ENCODE results near the gene PROCA1.
A peak's percentile ranks its signal among the peaks of the same experiment; 100 is the strongest.
"Not testable (repeated sequence)": the region's sequence is repeated elsewhere in the genome, so short reads cannot be mapped to it uniquely, and the experiment has no call there.

Gene PROCA1

DNA sequence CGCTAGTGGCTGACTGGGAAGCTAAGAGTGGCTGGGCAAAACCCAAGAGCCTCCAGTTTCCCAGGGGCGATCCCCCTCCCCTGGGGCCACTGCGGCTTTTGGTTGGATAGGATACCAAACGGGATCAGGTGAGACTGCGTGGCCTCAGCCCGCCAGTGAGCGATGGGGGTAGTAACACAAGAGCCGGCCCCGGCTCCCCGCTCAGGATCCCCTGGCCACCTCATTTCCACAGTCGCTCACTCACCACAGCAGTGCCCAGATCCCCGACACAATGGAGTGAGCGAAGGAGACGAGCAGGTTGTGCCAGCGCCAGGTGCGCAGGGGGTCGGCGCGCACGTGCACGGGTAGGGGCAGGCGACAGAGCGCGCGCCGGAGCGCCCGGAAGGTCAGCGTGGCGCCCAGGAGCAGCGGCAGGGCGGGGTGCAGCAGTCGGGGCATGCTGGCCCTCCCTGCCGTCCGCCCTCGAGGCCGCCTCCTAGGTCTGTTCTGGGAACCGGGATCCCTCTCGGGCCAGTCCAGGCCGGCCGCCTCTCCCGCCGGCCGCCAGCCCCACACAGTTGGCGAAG, 14.1 kb upstream of the PROCA1 start:
- DNase-seq (ENCODE audit: low spot score) = no peak

DNA sequence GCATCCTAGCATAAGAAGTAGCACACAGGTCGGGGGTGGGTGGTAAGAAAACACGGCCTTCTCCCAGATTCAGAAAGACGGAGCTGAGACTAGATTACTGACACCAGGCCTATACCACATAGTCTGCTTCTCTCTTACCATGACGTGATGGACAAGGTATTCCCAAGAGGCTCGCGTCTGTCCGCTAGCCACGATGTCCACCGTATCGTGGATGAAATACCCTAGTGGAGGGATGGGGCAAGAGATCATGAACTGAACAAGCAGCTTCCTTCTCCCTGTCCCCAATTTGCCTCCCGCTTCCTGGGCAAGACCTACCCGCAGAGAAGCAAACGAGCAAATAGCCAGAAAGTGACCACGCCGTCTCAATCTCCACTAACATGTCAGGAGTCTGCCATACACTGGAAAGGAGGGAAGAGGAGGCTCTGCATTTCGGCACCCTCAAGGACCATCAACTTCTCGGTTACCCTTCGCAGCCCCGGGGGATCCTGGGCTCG, 13.5 kb upstream of the PROCA1 start:
- no peak for DNase-seq (ENCODE audit: low spot score)

DNA sequence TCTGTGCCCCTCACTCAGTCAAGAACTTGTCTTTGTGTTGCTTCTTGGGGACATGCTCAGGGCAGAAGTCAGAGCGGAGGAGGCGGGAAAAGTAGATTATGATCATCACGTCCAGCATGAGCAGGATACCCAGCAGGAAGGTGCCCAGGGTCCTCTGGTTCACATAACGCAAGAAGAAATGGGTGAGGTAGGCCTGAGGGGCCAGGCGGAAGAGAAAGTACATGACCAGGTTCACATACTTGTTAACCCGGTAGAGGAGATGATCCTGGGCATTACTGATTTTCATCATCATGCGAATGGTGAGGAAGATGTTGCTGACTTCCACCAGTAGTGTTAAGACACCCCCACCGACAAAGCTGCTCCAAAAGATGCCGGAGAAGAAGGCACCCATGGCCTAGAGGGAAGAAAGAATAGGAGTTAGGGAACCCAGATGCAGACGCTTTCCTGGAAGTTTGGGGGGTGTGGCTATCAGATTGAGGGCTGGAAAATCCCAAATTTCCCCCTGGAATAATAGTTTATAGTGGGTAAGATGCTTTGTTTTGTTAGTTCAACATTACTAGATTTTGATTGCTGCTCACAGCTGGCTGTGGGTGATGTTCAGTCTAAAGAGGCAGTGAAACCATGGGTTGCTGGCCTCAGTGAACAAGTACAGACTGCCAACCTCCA, 12.9 kb upstream of the PROCA1 start:
- no peak for DNase-seq (ENCODE audit: low spot score)

DNA sequence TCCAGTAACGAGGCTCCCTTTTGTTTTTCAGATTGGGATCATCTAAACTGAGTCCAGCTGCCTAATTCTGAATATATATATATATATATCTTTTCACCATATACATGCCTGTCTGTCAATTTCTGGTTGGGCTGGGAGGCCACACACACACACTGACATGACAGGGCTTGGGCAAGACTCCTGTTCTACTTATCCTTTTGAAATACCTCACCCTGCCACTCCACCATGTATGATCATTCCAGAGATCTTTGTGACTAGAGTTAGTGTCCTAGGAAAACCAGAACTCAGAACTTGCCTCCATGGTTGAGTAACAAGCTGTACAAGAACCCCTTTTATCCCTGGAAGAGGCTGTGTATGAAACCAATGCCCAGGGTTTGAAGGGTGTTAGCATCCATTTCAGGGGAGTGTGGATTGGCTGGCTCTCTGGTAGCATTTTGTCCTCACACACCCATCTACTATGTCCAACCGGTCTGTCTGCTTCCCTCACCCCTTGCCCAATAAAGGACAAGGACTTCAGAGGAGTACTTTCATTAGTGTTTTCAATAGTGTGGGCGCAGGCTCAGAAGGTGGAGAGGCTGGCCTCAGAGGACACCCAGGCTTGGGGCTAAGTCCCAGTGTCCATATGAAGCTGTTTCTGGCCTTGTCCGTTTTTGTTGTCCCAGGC, 12.3 kb upstream of the PROCA1 start:
- DNase-seq (ENCODE audit: low spot score) = not testable (repeated sequence)

DNA sequence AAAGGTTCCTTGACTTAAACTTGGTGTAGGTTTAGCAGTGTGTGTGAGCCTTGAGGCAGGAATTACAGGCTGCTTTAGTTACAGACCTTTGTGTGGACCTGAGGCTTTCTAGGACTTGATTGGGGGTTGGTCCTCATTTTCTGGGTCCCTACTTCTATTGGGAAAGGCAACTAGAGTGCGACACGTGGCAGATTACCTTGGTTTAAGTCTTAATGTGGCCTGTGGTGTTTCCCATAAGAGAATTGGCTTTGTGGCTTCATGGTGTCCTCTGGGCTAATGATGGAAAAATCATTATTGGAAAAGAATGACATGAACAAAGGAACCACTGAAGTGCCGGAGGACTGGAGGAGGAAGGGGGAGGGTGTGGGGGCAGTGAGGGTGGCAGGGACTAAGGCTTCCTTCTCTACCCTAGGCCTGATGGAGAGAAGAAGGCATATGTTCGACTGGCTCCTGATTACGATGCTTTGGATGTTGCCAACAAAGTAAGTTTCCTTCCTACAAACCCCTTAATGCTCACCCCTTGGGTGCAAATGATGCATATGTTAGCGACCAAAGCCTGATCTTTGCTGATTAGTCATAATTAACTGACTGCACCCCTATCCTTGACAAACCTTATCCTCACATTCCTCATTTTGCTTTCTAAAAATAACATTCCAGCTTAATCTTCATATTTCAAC, 11.6 kb upstream of the PROCA1 start:
- no peak for DNase-seq (ENCODE audit: low spot score)

DNA sequence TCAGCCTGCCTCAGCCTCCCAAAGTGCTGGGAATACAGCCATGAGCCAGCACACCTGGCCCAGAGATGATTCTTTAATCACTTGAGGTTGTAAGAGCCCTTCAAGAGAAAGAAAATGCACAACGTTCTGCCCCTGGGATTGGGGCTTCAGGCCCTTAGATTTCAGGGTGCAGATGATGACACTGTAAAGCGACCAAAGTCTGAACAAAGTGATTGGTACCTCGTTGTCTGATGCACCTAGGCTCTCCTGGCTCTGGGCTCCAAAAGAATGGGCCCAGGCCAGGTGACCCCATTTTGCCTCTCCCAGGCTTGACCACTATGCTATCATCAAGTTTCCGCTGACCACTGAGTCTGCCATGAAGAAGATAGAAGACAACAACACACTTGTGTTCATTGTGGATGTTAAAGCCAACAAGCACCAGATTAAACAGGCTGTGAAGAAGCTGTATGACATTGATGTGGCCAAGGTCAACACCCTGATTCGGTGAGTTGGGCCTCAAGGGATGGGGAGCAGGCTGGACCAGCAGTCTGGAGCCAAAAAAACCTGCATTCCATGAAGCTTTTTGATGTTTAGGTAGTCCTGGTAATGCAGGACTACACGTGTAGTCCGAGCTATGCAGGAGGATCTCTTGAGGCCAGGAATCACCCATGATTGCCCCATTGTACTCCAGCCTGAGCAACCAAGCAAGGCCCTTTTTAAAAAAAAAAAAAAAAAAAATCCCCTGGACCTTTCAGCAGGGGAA, 10.9 kb upstream of the PROCA1 start:
- no peak for DNase-seq (ENCODE audit: low spot score)

DNA sequence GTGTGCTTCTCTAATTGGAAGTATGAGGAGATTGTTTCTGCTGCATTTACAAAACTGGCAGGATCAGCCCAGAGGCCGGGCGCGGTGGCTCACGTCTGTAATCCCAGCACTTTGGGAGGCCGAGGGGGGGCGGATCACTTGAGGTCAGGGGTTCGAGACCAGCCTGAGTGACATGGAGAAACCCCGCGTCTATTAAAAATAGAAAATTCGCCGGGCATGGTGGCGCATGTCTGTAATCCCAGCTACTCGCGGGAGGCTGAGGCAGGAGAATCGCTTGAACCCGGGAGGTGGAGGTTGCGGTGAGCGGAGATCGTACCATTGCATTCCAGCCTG, 9.3 kb upstream of the PROCA1 start:
- DNase-seq (ENCODE audit: low spot score) = not testable (repeated sequence)

DNA sequence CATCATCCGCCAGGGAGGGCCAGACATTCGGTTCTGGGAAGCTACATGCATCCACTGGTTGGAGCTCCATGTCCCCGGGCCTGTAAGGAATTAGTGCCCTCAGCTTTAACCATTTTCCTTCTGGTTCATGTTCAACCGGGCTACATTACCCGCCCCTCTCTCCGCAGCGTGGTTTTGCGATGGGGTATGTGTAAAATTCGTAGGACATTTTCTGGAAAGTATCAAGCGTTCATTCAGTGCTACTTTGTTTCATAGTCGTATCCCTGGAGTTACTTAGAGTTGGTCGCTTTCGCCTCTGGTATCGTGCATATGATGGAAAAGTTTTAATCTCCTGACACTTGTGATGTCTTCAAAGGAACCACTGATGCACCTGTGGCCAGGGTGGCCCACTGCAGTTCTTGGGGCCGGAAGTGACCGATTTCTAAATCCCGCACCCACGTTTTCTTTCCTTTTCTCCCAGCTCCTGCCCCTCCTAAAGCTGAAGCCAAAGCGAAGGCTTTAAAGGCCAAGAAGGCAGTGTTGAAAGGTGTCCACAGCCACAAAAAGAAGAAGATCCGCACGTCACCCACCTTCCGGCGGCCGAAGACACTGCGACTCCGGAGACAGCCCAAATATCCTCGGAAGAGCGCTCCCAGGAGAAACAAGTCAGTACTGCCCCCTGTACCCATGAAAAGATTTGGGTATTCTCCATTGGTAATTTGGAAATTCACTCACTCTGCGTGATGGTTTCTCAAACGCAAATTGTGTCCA, 8.7 kb upstream of the PROCA1 start:
- no peak for DNase-seq (ENCODE audit: low spot score)

DNA sequence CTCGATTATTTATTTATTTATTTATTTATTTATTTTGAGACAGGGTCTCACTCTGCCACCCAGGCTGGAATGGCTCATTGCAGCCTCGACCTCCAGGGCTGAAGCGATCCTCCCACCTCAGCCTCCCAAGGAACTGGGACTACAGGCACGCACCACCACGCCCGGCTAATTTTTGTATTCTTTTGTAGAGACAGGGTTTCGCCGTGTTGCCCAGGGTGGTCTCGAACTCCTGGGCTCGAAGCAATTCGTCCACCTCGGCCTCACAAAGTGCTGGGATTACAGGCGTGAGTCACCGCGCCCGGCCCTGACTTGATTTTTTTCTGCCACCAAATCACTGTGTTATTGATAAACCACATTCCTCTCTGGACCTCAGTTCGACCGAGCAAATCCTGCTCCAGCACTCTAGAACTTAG, 7.3 kb upstream of the PROCA1 start:
- DNase-seq (ENCODE audit: low spot score) = no peak

DNA sequence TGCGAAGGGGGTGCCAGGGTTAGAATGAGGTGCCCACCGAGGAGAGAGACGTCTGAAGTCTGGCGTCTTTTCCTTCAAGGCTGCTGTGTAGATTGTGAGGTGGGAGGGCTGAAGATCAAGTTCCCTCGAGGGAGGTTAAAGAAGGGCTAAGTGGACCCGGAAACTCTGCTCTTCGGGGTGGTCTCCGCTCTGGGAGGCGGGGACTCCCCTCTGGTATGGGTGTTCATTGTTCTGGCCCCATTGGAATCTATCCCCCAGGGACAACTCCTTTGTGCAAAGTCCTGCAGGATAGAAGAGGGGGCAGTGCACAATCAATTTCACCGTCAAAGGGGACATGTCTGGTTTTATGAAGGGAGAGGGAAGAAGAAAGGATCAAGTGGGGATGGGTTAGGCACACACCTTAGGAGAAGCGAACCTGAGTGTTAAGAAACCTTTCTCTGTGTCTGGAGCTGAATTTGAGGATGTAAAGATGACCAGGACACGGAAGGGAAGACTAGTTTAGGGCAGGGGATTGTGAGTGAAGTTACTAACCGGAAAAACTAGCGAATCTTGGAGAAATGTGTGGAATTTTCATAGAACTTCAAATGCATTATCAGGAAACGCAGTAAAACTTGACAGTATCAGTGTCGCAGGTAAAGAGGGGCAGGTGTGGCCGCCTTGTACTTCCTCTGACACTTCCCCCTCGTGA, 6.8 kb upstream of the PROCA1 start:
- no peak for DNase-seq (ENCODE audit: low spot score)

DNA sequence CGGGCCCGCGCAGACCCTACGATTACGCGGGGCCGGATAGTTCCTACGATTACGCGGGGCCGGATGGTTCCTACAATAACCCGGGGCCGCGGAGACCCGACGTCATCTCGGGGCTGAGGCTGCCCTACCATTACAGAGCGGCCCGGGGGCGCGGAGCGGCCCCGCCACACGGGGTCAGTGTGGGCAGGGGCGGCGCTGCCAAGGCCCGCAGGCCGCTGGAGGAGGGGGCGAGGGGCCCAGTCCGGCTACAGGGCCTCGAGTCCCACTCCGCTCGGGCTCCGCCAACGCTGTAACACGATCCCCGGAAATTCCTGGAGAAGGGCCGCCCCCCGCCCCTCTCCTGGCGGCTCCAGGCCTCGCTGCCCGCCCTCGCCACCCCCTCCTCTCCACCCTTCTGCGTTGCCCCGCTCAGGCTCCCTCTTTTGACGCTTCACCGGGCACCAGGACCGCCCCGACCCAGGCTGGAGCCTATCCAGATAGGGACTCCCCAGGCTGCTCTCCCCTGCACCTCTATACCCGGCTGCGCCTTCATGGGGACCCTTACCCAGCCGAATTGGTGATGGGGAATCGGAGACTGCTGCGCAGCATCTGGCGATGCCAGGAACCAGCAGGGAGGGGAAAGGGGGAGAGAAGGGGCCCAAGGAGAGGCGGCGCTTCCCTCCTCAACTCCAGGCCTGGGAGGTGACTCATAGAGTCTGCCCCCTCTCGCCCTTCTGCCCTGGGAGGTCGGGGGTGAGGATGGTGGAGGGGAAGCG, 6.1 kb upstream of the PROCA1 start, which contains the start of gene RAB34:
Gene RAB34 (minus strand): TSS at position 291 of the 755 bp plus-strand sequence. CDS start 602 bp downstream, outside the sequence.
- DNase-seq (ENCODE audit: low spot score) = peak; percentile 82

DNA sequence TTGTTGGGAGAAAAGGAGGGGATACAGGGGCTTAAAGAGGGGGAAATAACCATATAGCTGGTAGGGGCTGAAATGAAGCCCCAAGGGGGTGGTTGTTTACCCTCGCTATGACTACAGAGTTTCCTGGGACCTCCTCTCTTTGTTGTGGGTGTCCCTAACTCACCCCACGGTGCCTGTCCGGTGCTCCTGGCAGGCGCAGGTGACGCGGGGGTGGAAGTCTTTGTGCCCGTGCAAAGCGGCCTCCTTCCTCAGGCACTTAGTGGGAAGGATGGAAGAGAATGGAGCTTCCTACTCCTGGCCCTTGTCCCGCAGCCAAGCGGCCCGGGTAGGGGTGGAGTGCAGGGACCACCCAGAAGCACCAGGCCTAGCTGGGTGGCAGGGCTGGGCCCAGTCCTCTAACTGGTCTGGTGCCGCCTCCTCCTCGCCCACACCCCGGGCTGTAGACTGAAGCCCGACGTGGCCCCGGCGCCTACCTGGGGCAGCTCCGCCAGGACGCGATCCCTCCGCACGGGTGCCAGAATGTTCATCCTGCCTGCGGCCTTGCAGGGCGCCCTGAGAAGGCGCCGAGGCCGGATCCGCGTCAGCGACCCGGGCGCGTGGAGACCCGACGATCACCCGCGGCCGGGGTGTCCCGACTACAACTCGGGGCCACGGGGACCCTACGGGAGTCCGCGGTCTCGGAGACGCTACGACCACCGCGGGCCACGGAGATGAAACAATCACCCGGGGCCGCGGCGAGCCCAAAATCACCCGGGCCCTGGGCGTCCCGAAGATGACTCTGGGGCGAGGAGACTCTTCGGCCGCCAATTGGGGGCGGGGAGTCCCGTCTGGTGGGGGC, 5.3 kb upstream of the PROCA1 start:
- DNase-seq (ENCODE audit: low spot score) = peak; percentile 39

DNA sequence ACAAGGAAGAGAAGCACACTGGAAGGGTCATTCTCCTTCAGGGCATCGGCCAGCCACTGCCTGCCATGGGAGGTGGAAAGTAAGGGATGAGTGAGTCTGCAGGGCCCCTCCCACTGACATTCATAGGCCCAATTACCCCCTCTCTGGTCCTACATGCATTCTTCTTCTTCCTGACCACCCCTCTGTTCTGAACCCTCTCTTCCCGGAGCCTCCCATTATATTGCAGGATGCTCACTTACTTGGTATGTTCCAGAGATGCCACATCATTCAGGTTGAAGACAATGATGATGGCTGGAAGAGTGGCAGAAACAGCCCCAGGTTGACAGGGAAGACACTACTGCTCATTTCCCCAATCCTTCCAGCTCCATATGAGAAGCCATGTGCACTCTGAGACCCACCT, 3.5 kb upstream of the PROCA1 start:
- no peak for DNase-seq (ENCODE audit: low spot score)

DNA sequence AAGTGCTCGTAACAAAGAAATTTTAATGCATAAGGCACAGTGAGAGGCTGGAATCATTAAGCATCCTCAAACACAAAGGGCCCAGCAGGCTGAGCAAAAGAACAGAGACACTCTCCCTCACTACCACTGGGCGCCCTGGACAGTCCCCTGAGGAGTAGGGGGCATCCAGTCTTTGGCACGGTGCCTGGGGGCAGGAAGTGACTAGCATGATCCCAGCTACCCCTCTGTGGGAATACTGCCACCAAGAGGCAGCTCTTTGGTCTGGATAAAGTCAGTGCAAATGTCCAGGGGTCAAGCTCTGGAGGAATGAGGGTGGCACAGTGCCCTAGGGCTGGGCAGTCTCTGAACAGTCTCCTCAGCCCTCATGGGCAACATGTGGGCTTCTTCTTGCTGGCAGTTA, 2.6 kb upstream of the PROCA1 start:
- no peak for DNase-seq (ENCODE audit: low spot score)

DNA sequence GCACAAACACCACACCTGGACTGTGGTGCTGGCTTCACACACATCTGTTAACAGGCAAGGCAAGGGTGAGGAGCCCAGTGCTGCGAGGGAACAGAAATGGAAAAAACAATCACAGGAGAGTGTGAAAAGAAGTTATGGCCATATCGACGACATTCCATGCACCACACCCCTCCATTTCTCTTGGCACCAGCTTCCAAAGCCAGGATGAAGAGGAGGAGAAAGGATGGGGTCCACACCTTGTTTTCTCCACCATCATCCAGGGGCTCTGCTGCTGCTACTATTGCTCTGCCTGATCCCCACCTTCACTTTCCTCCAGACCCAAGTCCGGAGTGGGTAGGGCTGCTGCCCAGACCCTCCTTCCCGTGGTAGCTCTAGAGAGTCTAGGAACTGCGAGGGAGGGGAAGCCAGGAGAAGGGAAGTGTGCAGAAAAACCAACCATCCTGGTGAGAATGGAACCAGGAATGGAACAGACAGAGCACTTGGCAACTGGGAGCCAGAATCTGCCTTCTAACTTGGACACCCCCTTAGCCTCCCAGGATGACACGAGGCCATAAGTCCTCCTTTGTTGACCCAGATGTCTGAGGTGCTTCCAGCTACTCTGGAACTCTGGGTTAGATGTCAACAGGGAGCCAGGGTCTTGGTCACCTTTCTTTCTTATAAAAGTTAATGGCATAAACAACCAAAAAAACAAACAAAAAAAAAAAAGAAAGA, 1.2 kb upstream of the PROCA1 start:
- DNase-seq (ENCODE audit: low spot score) = no peak

DNA sequence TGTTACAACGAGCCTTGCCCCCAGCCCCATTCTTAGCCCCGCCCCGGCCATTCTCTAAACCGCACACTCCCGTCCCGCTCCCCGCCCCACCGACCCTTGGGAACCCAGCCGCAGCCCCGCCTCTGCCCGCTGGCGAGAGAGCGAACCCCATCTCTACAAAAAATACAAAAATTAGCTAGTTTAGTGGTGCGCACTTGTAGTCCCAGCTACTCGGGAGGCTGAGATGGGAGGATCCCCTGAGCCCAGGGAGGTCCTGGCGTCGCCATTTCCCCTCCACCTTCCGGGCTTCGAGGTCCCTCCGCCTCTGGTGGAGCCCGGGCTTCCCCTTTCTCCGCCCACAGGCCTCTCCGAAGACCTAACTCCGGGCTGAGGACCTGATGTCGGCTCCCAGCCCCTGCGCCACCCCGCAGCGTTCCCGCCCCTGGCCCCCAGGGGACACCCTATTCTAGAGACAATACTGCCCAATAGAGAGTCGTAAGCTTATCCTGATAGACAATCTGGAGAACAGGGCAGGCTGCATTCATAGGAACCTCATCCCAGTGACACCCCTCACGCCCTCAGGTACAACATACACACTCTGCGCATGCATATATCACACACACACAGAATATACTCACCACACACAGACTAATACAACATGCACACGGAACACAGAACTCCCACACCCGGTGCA, 480 bp upstream of the PROCA1 start:
- no peak for DNase-seq (ENCODE audit: low spot score)

DNA sequence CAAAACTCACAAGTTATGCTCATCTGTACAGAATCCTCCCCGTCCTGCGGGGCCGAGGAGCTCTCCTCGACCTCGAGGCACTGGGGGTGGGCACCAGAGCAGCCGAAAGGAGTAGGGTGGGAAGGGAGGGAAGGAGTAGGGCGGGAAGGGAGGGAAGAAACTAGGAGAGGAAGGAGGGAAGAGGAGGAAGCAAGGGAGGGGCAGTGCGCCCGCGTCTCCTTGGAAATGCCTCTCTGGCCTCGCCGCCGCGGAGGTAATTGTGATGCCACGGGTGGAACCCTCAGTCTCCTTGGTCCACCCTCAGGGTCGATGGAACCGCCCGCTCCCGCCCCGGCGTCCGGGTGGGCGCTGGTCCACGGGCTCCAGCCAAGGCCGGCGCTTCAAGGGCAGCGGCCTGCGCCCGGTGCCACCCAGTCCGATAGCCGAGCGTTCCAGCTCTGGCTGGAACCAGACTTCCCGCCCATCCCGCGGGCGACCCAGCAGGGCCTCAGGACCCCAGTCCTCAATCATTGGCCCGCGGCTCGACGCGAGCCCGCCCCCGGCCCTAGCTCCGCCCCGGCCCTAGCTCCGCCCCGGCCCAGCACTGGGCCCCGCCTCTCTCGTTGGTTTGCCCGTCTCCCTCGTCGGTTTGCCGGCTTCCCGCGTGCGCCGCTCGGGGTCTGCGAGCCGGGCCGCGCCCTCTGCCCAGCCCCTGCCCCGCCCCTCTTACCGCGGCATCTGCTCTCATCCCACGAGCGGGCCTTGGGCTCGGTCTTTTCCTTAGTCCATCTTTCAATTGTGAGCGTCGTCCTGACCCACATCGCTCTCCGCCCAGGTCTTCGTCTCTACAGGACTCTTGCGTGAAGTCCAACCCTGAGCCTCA, 596 bp downstream of the PROCA1 start:
- DNase-seq (ENCODE audit: low spot score) = peak; percentile 94
